ENCODE results near the gene SLC25A21. TPM values are rescaled to one million over a fixed set of nuclear protein-coding genes. Genes with fewer than 3 reads are reported as not detected.

SLC25A21 gene
- total and polyA plus RNA-seq, 10 of the 15 experiments (the other 5 are each of a cell fraction or from before 2014, with no cell fraction given), result 0.06 to 0.72 (median 0.17) TPM; not detected in 3

GRCh38 chr14:37157987-37158386 is 14.4 kb downstream of the SLC25A21 start:
- RAD21 ChIA-PET (ENCODE audit: unreplicated experiment), result no interaction called here
- Histone ChIP-seq H3K36me3 (ENCODE audit: control insufficient read depth in 2 of 2, insufficient read depth in 2 of 2, low read length in 1 of 2) (no peaks in the 10 kb centered on the region), H3K9me3 (replicated peaks; ENCODE audit: control insufficient read depth, insufficient read depth, low read length) (no peaks in the 10 kb centered on the region; the same call in 2 of the 3 replicates), H3K4me3 (no peak overlapping the region), H4K20me1 (ENCODE audit: control insufficient read depth, insufficient read depth) (no peaks in the 10 kb centered on the region), H3K27ac (ENCODE audit: control insufficient read depth, insufficient read depth) (no peak overlapping the region), H3K27me3 (replicated peaks in 1 of 2; ENCODE audit: control insufficient read depth in 2 of 2, insufficient read depth in 2 of 2, low read length in 1 of 2) (no peaks in the 10 kb centered on the region), H3K79me2 (ENCODE audit: control insufficient read depth, insufficient read depth, low read length) (no peaks in the 10 kb centered on the region), H3K9ac (ENCODE audit: control insufficient read depth, insufficient read depth, low read length) (no peak overlapping the region), H3K4me2 (ENCODE audit: control insufficient read depth, insufficient read depth) (no peak overlapping the region), H2AFZ (ENCODE audit: control insufficient read depth, low read depth, low read length) (no peak overlapping the region), H3K4me1 (ENCODE audit: control insufficient read depth, insufficient read depth, low read length) (no peaks in the 10 kb centered on the region)
- TF ChIP-seq TCF3 (IDR thresholded peaks at IDR 0.05; ENCODE audit: borderline replicate concordance, insufficient read depth, low read depth, low read length), result no peak
- TF ChIP-seq MLLT1 (IDR thresholded peaks at IDR 0.05), result no peak
- intact Hi-C loops (cut with micrococcal nuclease; ENCODE audit: unreplicated experiment), result no loop called here
- CTCF ChIA-PET, result interaction anchor here (1.0 kb wide), 1 partner anchor 9 kb away, joined by 3 read pairs; no protein-coding TSS in a partner anchor
- FAIRE-seq (no peak), DNase-seq (ENCODE audit: low read depth, low spot score) (no peak), ATAC-seq (no peak)
- POLR2A ChIA-PET, result no interaction called here
- SMC1A ChIA-PET (ENCODE audit: uncharacterized antibody, unreplicated experiment), result no interaction called here
- no TSS peak for BruUV-seq (replicated peaks)
- WGBS (ENCODE audit: insufficient coverage, insufficient replicate concordance, low lambda C conversion rate, missing lambda C conversion rate), result 7% methylated on average over 2 of the region's 2 CpGs
- in situ Hi-C loops (cut with MboI), result loop anchor here (10.0 kb wide), 1 partner anchor 603 kb away; no protein-coding TSS in a partner anchor

GRCh38 chr14:37153483-37153882 is 18.9 kb downstream of the SLC25A21 start:
- in situ Hi-C loops (cut with MboI), result loop anchor here (10.0 kb wide), 1 partner anchor 599 kb away; no protein-coding TSS in a partner anchor

More at GRCh38 chr14:37153483-37153882, 18.9 kb downstream of the SLC25A21 start:
- no peaks in the 10 kb centered on the region; the same call in 2 of the 3 replicates for H3K9me3 ChIP-seq (replicated peaks; ENCODE audit: control insufficient read depth, insufficient read depth, low read length)
- TF ChIP-seq POLR2AphosphoS2 (IDR thresholded peaks at IDR 0.05; ENCODE audit: low read depth, low read length), result no peak
- intact Hi-C loops (cut with micrococcal nuclease; ENCODE audit: unreplicated experiment), result no loop called here
- no peak overlapping the region for H3K4me3 ChIP-seq
- WGBS (ENCODE audit: insufficient coverage, insufficient replicate concordance, low lambda C conversion rate, missing lambda C conversion rate), result 7% methylated on average over 5 of the region's 5 CpGs
- H3K27ac ChIP-seq (ENCODE audit: control insufficient read depth, insufficient read depth), result no peak overlapping the region
- ChIA-PET POLR2A (no interaction called here), RAD21 (ENCODE audit: unreplicated experiment) (no interaction called here), CTCF (no interaction called here), SMC1A (ENCODE audit: uncharacterized antibody, unreplicated experiment) (no interaction called here)
- H3K4me2 ChIP-seq (ENCODE audit: control insufficient read depth, insufficient read depth), result no peak overlapping the region
- H3K9ac ChIP-seq (ENCODE audit: control insufficient read depth, insufficient read depth, low read length), result no peak overlapping the region
- H4K20me1 ChIP-seq (ENCODE audit: control insufficient read depth, insufficient read depth), result no peaks in the 10 kb centered on the region
- FAIRE-seq (no peak), ATAC-seq (no peak), DNase-seq (ENCODE audit: low read depth, low spot score) (no peak)
- H3K36me3 ChIP-seq (ENCODE audit: control insufficient read depth in 2 of 2, insufficient read depth in 2 of 2, low read length in 1 of 2), result no peaks in the 10 kb centered on the region
- H3K79me2 ChIP-seq (ENCODE audit: control insufficient read depth, insufficient read depth, low read length), result no peaks in the 10 kb centered on the region
- no peak overlapping the region for H2AFZ ChIP-seq (ENCODE audit: control insufficient read depth, low read depth, low read length)
- H3K4me1 ChIP-seq (ENCODE audit: control insufficient read depth, insufficient read depth, low read length), result no peaks in the 10 kb centered on the region
- BruUV-seq (replicated peaks), result no TSS peak
- no peaks in the 10 kb centered on the region for H3K27me3 ChIP-seq (replicated peaks in 1 of 2; ENCODE audit: control insufficient read depth in 2 of 2, insufficient read depth in 2 of 2, low read length in 1 of 2)

Measured in GM12878 (cell line).